Body of pancreas (tissue), 4 donors: ENCODE results near the gene AGO3. TPM values are rescaled to one million over a fixed set of nuclear protein-coding genes. Genes with fewer than 3 reads are reported as not detected.

Experiments used
- ATAC-seq: fragments of 150-250 bp; one replicate; pipeline ENCODE4 v1.9.1; 2016
- DNase-seq, 4 donors: peaks; one replicate each; pipeline ENCODE4 v3.0.0-alpha.2; 2019
- H3K27ac ChIP-seq, 4 donors: fragments of 200-600 bp; sonication (generic); 1 replicate in 3 of 4; 2 replicates in 1 of 4; pipeline versions ENCODE4 v1.5.1 to v1.6.1; 2016 to 2019; ENCODE audit warnings: mild to moderate bottlenecking in 1 of 4, mixed read lengths in 1 of 4, moderate library complexity in 1 of 4
- H3K27me3 ChIP-seq, 2 donors: fragments of 200-600 bp; sonication (generic); one replicate each; pipeline ENCODE4 v1.6.0; 2016; ENCODE audit warnings: mild to moderate bottlenecking in 1 of 2
- H3K36me3 ChIP-seq, 2 donors: fragments of 200-600 bp; sonication (generic); replicated peaks in 1 of 2; 2 replicates each; pipeline ENCODE4 v1.5.1; 2016; ENCODE audit warnings: low read depth in 2 of 2; ENCODE audit not compliant: insufficient read depth in 1 of 2
- H3K4me1 ChIP-seq: fragments of 200-600 bp; sonication (generic); one replicate; pipeline ENCODE4 v1.6.0; 2016
- H3K4me3 ChIP-seq, 2 donors: fragments of 200-600 bp; sonication (generic); 1 replicate in 1 of 2; 2 replicates in 1 of 2; pipeline ENCODE4 v1.5.1; 2016 to 2019
- H3K9me3 ChIP-seq, 3 donors: fragments of 200-600 bp; sonication (generic); 1 replicate in 2 of 3; 2 replicates in 1 of 3; pipeline ENCODE4 v1.5.1; 2016
- CTCF ChIP-seq, 7 experiments: fragments of 450-650 bp in 4 of 7; fragments of 200-600 bp in 3 of 7; sonication (generic) in 3 of 7; IDR thresholded peaks; one replicate each; pipeline ENCODE4 v1.5.1; 2016 to 2019; ENCODE audit warnings: antibody characterized with exemption in 7 of 7
- POLR2A ChIP-seq, 3 donors: fragments of 450-650 bp; IDR thresholded peaks; one replicate each; pipeline ENCODE4 v1.6.1; 2016; ENCODE audit warnings: antibody characterized with exemption in 3 of 3, mild to moderate bottlenecking in 2 of 3
- WGBS, 2 donors: methylation state at CpG; one replicate each; pipeline ENCODE4 v1.1.5; 2017; 5-methylcytosine and 5-hydroxymethylcytosine counted together
- intact Hi-C: fragments of 100-400 bp; cut with DNase I; formaldehyde crosslinking; loops from one replicate; pipeline ENCODE4 v1.15.1; 2023
- total RNA-seq, 2 donors: library from RNA; depleted of rRNA; stranded (reverse); fragments of >200 nt; gene quantifications; one replicate each; pipeline ENCODE4 v1.1.0, GENCODE V29; 2016

Gene AGO3
- total RNA-seq, 2 donors from 2014 or later: 10.9 to 12.2 TPM

- intact Hi-C loops: no loop called here
- DNase-seq (no peak), ATAC-seq (no peak)
- H3K4me1 ChIP-seq: no peaks in the 10 kb centered on the region
- WGBS, 2 donors: 93 to 100% methylated on average over 1 of the region's 1 CpG
- H3K4me3 ChIP-seq: no peak overlapping the region
- TF ChIP-seq POLR2A (IDR thresholded peaks at IDR 0.05): no peak
- no peak for TF ChIP-seq CTCF (IDR thresholded peaks at IDR 0.05)
- H3K27me3 ChIP-seq: no peaks in the 10 kb centered on the region
- H3K27ac ChIP-seq: no peak overlapping the region
- peaks cover 0 to 21% of the 10 kb centered on the region in 2 donors for H3K36me3 ChIP-seq
- no peaks in the 10 kb centered on the region for H3K9me3 ChIP-seq
Observed at GRCh38 chr1:35894656-35895055, 36.2 kb upstream of the AGO3 start.

DNA sequence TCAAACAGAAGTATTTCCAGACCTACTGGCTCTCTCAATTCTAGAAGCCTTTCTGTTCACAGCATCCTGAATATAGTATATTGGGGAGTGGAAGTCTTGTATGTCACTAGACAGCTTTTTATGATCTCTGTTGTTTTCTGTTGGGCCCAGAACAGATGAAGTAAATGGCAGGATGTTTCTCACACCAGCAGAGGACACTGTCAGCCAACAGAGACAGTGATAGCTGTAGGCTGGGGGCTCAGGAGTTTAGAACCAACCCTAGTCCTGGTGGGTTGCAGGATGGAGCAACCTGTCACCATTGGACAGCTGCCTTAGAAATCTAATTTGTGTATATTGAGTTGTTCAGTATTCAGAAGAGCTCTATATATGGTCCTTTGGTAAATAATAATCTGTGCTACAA, 31.0 kb upstream of the AGO3 start:
- intact Hi-C loops: no loop called here
- Histone ChIP-seq H3K9me3 (no peaks in the 10 kb centered on the region), H3K27ac (no peak overlapping the region), H3K36me3 (peaks cover 0 to 19% of the 10 kb centered on the region in 2 donors), H3K4me3 (no peak overlapping the region), H3K4me1 (no peaks in the 10 kb centered on the region), H3K27me3 (no peaks in the 10 kb centered on the region)
- no peak for ATAC-seq
- no peak for TF ChIP-seq POLR2A (IDR thresholded peaks at IDR 0.05)
- no peak for TF ChIP-seq CTCF (IDR thresholded peaks at IDR 0.05)
- DNase-seq: no peak

- no peak overlapping the region for H3K4me3 ChIP-seq
- WGBS, 2 donors: 92% methylated on average over 9 of the region's 9 CpGs
- ATAC-seq (no peak), DNase-seq (no peak)
- H3K4me1 ChIP-seq: no peaks in the 10 kb centered on the region
- TF ChIP-seq POLR2A (IDR thresholded peaks at IDR 0.05): no peak
- no peak for TF ChIP-seq CTCF (IDR thresholded peaks at IDR 0.05)
- peaks cover 0 to 18% of the 10 kb centered on the region in 2 donors for H3K36me3 ChIP-seq
- H3K27ac ChIP-seq: no peak overlapping the region
- intact Hi-C loops: no loop called here
- H3K9me3 ChIP-seq: no peaks in the 10 kb centered on the region
- H3K27me3 ChIP-seq: no peaks in the 10 kb centered on the region
Observed at GRCh38 chr1:35901235-35901634, 29.7 kb upstream of the AGO3 start.

DNA sequence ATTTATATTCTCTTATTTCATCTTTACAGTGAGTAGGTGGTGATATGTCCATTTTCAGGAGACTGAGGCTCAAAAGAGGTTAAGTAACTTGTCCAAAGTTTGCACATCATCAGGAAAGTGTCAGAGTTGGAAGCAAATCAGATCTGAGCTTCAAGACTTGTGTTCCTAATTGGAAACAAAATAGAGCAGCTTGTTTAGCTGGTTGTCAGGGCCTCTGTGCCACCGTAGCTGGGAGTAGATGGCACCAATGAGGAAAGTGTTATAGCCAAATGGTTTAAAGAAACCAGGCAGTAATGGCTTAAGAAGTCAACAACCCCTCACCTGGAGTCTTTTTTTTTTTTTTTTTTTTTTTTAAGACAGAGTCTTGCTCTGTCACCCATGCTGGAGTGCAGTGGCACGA, 28.2 kb upstream of the AGO3 start:
- Histone ChIP-seq H3K27me3 (no peaks in the 10 kb centered on the region), H3K4me1 (no peaks in the 10 kb centered on the region), H3K36me3 (peaks cover 0 to 19% of the 10 kb centered on the region in 2 donors), H3K9me3 (no peaks in the 10 kb centered on the region), H3K27ac (no peak overlapping the region), H3K4me3 (no peak overlapping the region)
- intact Hi-C loops: no loop called here
- WGBS, 2 donors: 93 to 100% methylated on average over 2 of the region's 2 CpGs
- TF ChIP-seq POLR2A (IDR thresholded peaks at IDR 0.05): no peak
- TF ChIP-seq CTCF (IDR thresholded peaks at IDR 0.05): no peak
- no peak for DNase-seq
- ATAC-seq: no peak

DNA sequence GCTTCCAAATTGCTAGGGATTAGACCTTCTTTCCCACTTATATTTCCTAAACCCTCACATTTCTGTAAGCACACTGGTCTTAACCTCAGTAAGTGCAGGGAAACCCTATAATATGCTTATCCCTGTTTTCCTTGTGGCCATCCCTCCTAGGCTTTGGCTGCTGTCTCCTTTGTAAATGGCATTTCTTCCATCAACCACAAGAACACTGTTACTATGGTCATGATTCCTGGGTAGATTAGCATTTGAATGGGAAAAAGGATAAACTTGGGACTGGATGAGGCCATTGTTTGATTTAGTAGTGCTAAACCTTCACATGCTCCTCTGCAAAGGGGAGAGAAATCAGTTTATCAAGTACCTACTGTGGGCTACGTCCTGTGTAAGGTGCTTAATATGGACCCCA, 16.2 kb upstream of the AGO3 start:
- no peaks in the 10 kb centered on the region for H3K4me1 ChIP-seq
- ATAC-seq: no peak
- H3K36me3 ChIP-seq: peaks cover 0 to 33% of the 10 kb centered on the region in 2 donors
- no peaks in the 10 kb centered on the region for H3K27me3 ChIP-seq
- TF ChIP-seq CTCF (IDR thresholded peaks at IDR 0.05) (no peak), POLR2A (IDR thresholded peaks at IDR 0.05) (no peak)
- WGBS, 2 donors: 100% methylated on average over 1 of the region's 1 CpG
- no peaks in the 10 kb centered on the region for H3K9me3 ChIP-seq
- H3K4me3 ChIP-seq: no peak overlapping the region
- no peak for DNase-seq
- intact Hi-C loops: no loop called here
- no peak overlapping the region for H3K27ac ChIP-seq
